Natural killer cell (primary cell): Measurements from ENCODE around the gene CACNA1B. TPM values are rescaled to one million over a fixed set of nuclear protein-coding genes. Genes with fewer than 3 reads are reported as not detected.

Experiments used
- ATAC-seq, 3 donors: fragments of 150-1000 bp in 2 of 3; fragments of 200-7000 bp in 1 of 3; cut with Tn5 transposase; 1 replicate in 1 of 3; 2 replicates in 2 of 3; pipeline ENCODE4 v1.10.0; 2021; ENCODE audit warnings: mild to moderate bottlenecking in 2 of 3, moderate library complexity in 2 of 3
- DNase-seq, 2 donors: peaks; one replicate each; pipeline versions ENCODE4 v3.0.0 to v3.0.0-alpha.2; 2013 to 2021; ENCODE audit warnings: mixed read lengths in 1 of 2
- H3K27ac ChIP-seq: one replicate; pipeline ENCODE4 v1.5.1; 2013; ENCODE audit warnings: mild to moderate bottlenecking, low read length
- H3K27me3 ChIP-seq: one replicate; pipeline ENCODE4 v1.6.1; 2013; ENCODE audit warnings: low read length; ENCODE audit not compliant: control insufficient read depth, insufficient read depth
- H3K36me3 ChIP-seq: one replicate; pipeline ENCODE4 v1.6.1; 2013; ENCODE audit warnings: low read length; ENCODE audit not compliant: control insufficient read depth, insufficient read depth
- H3K4me1 ChIP-seq: one replicate; pipeline ENCODE4 v1.6.1; 2013; ENCODE audit warnings: low read length; ENCODE audit not compliant: control insufficient read depth, insufficient read depth
- H3K4me3 ChIP-seq: one replicate; pipeline ENCODE4 v1.5.1; 2013; ENCODE audit warnings: low read length
- H3K9me3 ChIP-seq: one replicate; pipeline ENCODE4 v1.6.1; 2013; ENCODE audit warnings: low read length; ENCODE audit not compliant: control insufficient read depth, insufficient read depth
- H3K27ac Mint-ChIP-seq, 2 donors: one replicate each; pipeline ENCODE4 v1.8.0; 2022; ENCODE audit warnings: mild to moderate bottlenecking in 2 of 2, mixed read lengths in 2 of 2, moderate library complexity in 1 of 2
- H3K27me3 Mint-ChIP-seq, 2 donors: one replicate each; pipeline ENCODE4 v1.8.0; 2022; ENCODE audit warnings: low read depth in 2 of 2, mixed read lengths in 2 of 2
- H3K36me3 Mint-ChIP-seq: one replicate; pipeline ENCODE4 v1.8.0; 2022; ENCODE audit warnings: mixed read lengths
- H3K4me1 Mint-ChIP-seq, 2 donors: one replicate each; pipeline ENCODE4 v1.8.0; 2022; ENCODE audit warnings: mixed read lengths in 2 of 2
- H3K4me3 Mint-ChIP-seq: one replicate; pipeline ENCODE4 v1.8.0; 2022; ENCODE audit warnings: mild to moderate bottlenecking, moderate library complexity, mixed read lengths
- H3K9me3 Mint-ChIP-seq, 2 donors: one replicate each; pipeline ENCODE4 v1.8.0; 2022; ENCODE audit warnings: mixed read lengths in 2 of 2
- WGBS: methylation state at CpG from one replicate; pipeline ENCODE4 v1.1.7; 2013; ENCODE audit warnings: missing lambda C conversion rate; ENCODE audit not compliant: insufficient coverage; 5-methylcytosine and 5-hydroxymethylcytosine counted together
- intact Hi-C: fragments of 100-400 bp; cut with micrococcal nuclease; formaldehyde crosslinking; loops from one replicate; pipeline ENCODE4 v1.14.2; 2022
- total RNA-seq, 4 donors: library from RNA; stranded (reverse); fragments of 120-200 nt in 1 of 4; gene quantifications; one replicate each; pipeline versions ENCODE4 v1.2.3 to v1.2.4, GENCODE V29; 2013 to 2022
- TF ChIP-seq, protein P1 (sequence below): fragments of 200-600 bp; IDR thresholded peaks from one replicate; pipeline ENCODE4 v1.8.0; 2022; ENCODE audit warnings: antibody characterized with exemption

CACNA1B gene
- total RNA-seq, 3 donors from 2014 or later (not counting 1 experiment from before 2014, with no cell fraction given) = 0.07 TPM; not detected in 2

DNA sequence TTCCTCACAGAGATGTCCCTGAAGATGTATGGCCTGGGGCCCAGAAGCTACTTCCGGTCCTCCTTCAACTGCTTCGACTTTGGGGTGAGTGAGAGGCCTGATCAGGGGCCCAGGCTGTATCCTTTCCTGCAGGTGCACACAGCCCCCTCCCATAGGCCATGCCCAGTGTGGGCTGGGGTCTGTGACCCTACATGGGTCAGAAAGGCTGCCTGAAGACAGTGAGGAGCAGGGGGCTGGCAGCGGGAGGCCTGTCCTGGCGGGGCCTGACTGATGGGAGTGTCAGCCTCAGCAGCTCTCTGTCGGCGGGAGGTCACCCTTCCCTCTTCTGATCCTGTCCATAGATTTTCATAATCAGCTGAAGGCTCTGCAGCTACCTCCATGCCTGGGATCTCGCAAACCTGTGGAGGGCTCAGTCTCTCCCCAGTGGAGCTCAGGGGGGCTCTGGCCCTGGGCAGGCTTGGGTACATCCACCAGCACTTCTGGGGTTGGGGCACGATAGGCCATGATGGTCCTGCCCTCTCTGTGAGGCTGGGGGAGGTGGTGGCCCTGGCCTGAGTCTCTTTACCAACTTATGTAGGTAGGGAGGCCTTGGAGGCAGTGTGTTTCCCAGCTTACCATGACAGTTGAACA lies 98.5 kb downstream of the CACNA1B start:
- no peaks in the 10 kb centered on the region for H3K4me1 ChIP-seq
- H3K4me3 ChIP-seq = no peak overlapping the region
- WGBS = 87% methylated on average over 8 of the region's 8 CpGs
- Mint-ChIP-seq H3K27ac (no peak overlapping the region), H3K4me1 (peaks cover 0 to 5% of the 10 kb centered on the region in 2 donors), H3K9me3 (no peaks in the 10 kb centered on the region), H3K36me3 (no peaks in the 10 kb centered on the region), H3K4me3 (no peak overlapping the region), H3K27me3 (peaks cover 0 to 6% of the 10 kb centered on the region in 2 donors)
- no peak overlapping the region for H3K27ac ChIP-seq
- H3K9me3 ChIP-seq = no peaks in the 10 kb centered on the region
- TF ChIP-seq, protein P1, sequence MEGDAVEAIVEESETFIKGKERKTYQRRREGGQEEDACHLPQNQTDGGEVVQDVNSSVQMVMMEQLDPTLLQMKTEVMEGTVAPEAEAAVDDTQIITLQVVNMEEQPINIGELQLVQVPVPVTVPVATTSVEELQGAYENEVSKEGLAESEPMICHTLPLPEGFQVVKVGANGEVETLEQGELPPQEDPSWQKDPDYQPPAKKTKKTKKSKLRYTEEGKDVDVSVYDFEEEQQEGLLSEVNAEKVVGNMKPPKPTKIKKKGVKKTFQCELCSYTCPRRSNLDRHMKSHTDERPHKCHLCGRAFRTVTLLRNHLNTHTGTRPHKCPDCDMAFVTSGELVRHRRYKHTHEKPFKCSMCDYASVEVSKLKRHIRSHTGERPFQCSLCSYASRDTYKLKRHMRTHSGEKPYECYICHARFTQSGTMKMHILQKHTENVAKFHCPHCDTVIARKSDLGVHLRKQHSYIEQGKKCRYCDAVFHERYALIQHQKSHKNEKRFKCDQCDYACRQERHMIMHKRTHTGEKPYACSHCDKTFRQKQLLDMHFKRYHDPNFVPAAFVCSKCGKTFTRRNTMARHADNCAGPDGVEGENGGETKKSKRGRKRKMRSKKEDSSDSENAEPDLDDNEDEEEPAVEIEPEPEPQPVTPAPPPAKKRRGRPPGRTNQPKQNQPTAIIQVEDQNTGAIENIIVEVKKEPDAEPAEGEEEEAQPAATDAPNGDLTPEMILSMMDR = no peak
- H3K36me3 ChIP-seq = no peaks in the 10 kb centered on the region
- no peaks in the 10 kb centered on the region for H3K27me3 ChIP-seq
- intact Hi-C loops = no loop called here
- DNase-seq (no peak), ATAC-seq (no peak)

DNA sequence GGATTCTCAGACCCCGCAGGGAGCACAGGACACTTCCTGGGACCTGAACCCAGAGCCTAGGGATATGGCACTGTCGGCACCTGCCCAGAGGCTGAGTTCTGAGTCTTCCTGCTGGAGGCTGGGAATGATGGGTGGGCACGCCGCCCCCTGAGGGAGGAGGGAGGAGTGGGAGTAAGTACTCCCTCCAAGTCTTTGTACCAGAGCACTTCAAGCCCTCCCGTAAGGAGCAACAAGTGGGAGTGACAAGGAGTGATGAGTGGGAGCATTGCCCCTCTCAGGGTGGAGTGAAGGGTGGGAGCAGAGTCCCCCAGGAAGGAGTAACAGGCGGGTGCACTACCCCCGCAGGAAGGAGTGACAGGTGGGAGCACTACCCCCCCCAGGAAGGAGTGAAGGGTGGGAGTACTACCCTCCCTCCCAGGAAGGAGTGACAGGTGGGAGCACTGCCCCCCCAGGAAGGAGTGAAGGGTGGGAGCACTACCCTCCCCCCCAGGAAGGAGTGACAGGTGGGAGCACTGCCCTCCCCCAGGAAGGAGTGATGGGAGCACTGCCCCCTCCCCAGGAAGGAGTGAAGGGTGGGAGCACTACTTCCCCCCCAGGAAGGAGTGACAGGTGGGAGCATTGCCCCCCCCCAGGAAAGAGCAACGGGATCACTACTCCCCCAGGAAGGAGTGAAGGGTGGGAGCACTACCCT lies 100.1 kb downstream of the CACNA1B start:
- peak overlapping the region in 1 of 2 donors; percentile 40 for H3K27ac Mint-ChIP-seq
- 93% methylated on average over 5 of the region's 8 CpGs for WGBS
- TF ChIP-seq, protein P1 = no peak

DNA sequence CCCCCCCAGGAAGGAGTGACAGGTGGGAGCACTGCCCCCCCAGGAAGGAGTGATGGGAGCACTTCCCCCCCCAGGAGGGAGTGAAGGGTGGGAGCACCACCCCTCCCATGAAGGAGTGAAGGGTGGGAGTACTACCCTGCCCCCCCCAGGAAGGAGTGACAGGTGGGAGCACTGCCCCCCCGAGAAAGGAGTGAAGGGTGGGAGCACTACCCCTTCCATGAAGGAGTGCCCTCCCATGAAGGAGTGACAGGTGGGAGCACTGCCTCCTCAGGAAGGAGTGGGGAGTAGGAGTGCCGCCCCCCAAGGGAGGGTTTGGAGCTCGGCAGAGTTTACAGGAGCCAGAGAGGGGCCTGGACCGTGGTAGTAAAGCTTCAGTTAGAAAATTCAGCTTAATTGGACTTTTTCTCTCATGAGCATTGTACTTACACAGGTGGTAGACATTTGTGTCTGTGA lies 100.7 kb downstream of the CACNA1B start:
- intact Hi-C loops = no loop called here
- no peak overlapping the region for H3K27ac Mint-ChIP-seq
- H3K9me3 Mint-ChIP-seq = no peaks in the 10 kb centered on the region

More for the DNA sequence above, 100.1 kb downstream of the CACNA1B start:
- H3K4me3 Mint-ChIP-seq = no peak overlapping the region
- no peak for DNase-seq
- no peaks in the 10 kb centered on the region for H3K9me3 Mint-ChIP-seq
- intact Hi-C loops = no loop called here
- peaks cover 7 to 8% of the 10 kb centered on the region in 2 donors for H3K27me3 Mint-ChIP-seq
- H3K4me1 Mint-ChIP-seq = peaks cover 0 to 5% of the 10 kb centered on the region in 2 donors
- no peaks in the 10 kb centered on the region for H3K9me3 ChIP-seq
- H3K36me3 ChIP-seq = no peaks in the 10 kb centered on the region
- no peak overlapping the region for H3K27ac ChIP-seq
- H3K4me3 ChIP-seq = no peak overlapping the region
- no peak for ATAC-seq
- H3K27me3 ChIP-seq = no peaks in the 10 kb centered on the region
- no peaks in the 10 kb centered on the region for H3K36me3 Mint-ChIP-seq
- no peaks in the 10 kb centered on the region for H3K4me1 ChIP-seq

More for the DNA sequence above, 100.7 kb downstream of the CACNA1B start:
- TF ChIP-seq, protein P1 = no peak
- H3K36me3 Mint-ChIP-seq = no peaks in the 10 kb centered on the region
- Histone ChIP-seq H3K36me3 (no peaks in the 10 kb centered on the region), H3K27me3 (no peaks in the 10 kb centered on the region), H3K9me3 (no peaks in the 10 kb centered on the region), H3K4me1 (no peaks in the 10 kb centered on the region), H3K27ac (no peak overlapping the region), H3K4me3 (no peak overlapping the region)
- no peak overlapping the region for H3K4me3 Mint-ChIP-seq
- DNase-seq (no peak), ATAC-seq (no peak)
- WGBS = 83% methylated on average over 4 of the region's 4 CpGs
- H3K4me1 Mint-ChIP-seq = peaks cover 0 to 5% of the 10 kb centered on the region in 2 donors
- peaks cover 7 to 8% of the 10 kb centered on the region in 2 donors for H3K27me3 Mint-ChIP-seq
